HG03097 (cell line): Measurements from ENCODE around the gene DIPK1C.

Source experiments
- ATAC-seq: cut with Tn5 transposase; IDR thresholded peaks from one replicate; pipeline ENCODE4 v1.9.1; 2021; ENCODE audit not compliant: unreplicated experiment, low FRiP score

Gene DIPK1C

GRCh38 chr18:74454279-74454751, 2.8 kb downstream of the DIPK1C start:
- ATAC-seq, result no peak

- ATAC-seq, result no peak
Observed at GRCh38 chr18:74453642-74454198, 3.4 kb downstream of the DIPK1C start.

DNA sequence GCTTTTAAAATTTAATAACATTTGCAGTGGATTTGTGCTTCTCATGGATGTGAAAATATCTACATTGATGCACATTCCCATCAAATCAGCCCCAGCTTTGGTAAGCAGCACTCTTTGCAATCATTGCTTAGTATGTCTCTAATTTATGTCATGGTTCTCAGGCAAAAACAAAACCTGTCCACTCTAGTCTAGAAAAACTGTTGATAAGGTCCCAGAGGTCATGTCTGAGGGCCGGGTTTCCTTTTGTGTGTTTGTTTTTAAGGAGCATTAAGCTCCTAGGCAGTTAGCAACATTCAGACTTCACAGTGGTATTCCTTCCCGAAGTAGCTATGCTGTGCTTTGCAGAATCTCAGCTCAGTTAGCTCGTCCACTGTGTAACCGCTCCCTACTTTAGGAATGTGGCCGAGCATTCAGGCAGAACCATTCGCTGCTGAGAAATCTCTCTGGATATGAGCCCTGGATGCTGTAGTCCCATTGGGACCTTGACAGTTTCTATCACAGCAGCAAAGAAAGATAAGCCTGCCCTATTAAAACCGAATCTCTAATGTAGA, 4.0 kb downstream of the DIPK1C start:
- ATAC-seq, result no peak

GRCh38 chr18:74451148-74451547, 6.0 kb downstream of the DIPK1C start:
- ATAC-seq, result no peak

- no peak for ATAC-seq
Observed at GRCh38 chr18:74450626-74451025, 6.5 kb downstream of the DIPK1C start.

- no peak for ATAC-seq
Observed at GRCh38 chr18:74447404-74448152, 9.5 kb downstream of the DIPK1C start.

DNA sequence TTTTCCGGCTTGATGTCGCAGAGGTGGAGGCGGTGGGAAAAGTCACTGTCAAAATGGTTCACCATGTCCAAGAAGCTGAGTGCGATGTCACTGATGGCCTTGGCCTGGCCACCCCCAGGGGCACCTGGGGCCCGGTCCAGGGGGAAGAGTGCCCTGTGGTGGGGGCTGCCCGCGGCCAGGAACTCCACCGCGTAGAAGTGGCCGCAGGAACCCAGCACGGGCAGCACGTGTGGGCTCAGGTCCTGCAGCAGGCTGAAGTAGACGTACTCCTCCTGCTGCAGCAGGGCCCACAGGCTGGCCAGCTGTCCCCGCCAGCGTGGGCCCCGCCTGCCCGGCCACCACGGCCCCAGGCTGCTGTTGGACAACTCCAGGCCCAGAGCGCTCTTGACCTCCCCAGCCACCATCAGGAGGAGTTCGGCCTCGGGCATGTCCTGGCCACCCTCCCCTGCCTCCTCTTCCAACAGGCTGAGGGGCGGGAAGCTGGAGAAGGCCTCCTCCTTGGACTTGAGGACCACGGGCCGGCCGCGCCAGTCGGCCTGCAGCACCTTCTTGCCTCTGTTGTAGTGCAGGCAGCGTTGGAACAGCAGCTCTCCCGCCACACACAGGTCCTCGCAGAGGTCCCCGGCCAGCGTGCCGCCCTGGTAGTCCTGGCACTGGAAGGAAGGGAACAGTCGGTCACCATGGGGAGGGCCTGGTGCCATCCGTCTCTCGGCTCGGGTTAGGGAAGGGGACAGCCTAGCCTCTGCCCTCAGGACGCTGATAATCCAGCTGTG, 10.3 kb downstream of the DIPK1C start:
- ATAC-seq, result no peak

DNA sequence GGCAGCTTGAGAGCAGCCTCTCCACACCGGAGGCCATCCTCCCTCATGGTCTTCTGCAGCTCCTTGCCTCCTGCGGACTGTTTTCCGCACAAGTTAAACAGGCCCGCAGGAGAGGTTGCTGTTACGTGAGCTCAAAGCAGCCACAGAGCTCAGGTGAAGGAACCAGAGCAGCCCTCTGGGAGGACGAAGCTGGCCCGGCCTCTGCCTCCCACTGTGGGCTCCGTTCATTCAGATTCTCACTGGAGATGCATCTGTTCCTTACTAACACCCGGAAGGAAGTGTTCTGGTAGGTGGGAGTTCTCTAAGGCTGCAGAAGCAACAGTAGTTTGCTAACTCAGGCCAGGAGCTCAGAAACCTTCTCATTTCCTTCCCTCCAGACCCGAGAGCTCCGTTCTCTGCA, 10.9 kb downstream of the DIPK1C start:
- no peak for ATAC-seq

- no peak for ATAC-seq
Observed at GRCh38 chr18:74445585-74445984, 11.5 kb downstream of the DIPK1C start.

- ATAC-seq, result no peak
Observed at GRCh38 chr18:74444104-74444503, 13.0 kb downstream of the DIPK1C start.

DNA sequence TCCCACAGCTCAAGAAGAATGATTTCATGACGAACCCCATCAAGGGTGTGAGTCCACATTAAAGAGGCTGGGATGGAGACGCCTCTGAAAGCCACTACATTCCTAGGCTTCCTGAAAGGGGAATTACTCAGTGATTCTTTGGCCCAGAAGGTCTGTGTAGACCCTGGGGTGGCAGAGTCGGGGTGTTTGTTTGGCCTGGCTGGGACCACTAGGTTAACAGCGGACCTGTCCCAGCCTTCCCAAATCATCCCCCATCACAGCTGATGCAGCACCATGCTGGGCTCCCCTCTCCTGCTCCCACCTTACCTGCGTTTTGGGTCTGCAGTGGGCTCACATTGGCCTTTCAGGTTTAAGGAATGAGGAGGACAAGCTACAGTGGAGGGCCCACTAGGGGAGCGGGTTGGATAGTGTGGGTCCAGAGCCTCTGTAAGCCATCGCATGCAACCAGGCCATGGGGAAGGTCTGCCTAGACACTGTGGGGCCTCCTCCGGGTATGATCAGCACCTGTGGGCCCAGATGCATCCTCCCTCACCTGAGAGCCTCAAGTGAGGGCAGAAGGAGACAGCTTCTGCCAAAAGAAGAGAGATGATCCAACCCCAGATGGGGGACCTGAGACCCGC, 16.2 kb downstream of the DIPK1C start:
- ATAC-seq, result no peak

DNA sequence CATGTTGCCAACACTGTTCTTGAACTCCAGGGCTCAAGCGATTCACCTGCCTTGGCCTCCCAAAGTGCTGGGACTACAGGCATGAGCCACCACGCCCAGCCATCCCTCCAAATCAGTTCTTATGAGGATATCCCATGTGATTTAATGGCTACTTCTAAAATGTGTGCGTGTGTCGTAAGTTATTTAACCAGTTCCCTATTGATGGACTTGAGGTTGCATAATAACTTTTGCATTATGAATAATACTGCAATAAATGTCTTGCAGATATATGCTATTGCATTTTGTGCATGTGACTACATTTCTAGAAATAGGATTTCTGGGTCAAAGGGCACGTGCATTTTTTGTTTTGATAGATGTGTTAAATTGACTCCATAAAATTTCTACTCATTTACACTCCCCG, 19.0 kb downstream of the DIPK1C start:
- ATAC-seq, result no peak

- no peak for ATAC-seq
Observed at GRCh38 chr18:74436158-74436769, 20.8 kb downstream of the DIPK1C start.

GRCh38 chr18:74435740-74436139, 21.4 kb downstream of the DIPK1C start:
- no peak for ATAC-seq

- ATAC-seq, result no peak
Observed at GRCh38 chr18:74434466-74434865, 22.6 kb downstream of the DIPK1C start.

- no peak for ATAC-seq
Observed at GRCh38 chr18:74430806-74431571, 26.1 kb downstream of the DIPK1C start.

- no peak for ATAC-seq
Observed at GRCh38 chr18:74430231-74430630, 26.9 kb downstream of the DIPK1C start.

DNA sequence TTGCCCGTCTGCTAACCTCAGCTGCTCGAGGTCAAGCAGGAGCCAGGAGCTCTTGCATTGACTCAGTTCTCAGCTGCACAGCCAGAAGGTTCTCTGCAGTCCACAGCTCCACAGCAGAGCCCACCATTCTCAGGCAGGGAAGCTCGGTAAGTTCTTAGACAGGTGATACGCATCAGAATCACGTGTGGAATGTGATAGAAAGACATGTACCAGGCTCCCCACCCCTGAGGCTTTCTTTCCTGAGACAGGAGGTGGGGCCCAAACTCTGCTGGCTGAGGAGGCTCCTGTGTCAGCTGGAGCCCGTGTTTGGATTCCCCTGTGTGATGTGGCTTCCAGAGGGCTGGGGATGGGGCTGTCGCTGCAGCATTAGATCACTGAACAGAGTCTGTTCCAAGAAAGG, 28.0 kb downstream of the DIPK1C start:
- no peak for ATAC-seq

GRCh38 chr18:74427442-74428112, 29.5 kb downstream of the DIPK1C start:
- no peak for ATAC-seq
